Measurements from ENCODE around the gene KIAA0586.
"Not testable (repeated sequence)": the region's sequence is repeated elsewhere in the genome, so short reads cannot be mapped to it uniquely, and the experiment has no call there.

DNA sequence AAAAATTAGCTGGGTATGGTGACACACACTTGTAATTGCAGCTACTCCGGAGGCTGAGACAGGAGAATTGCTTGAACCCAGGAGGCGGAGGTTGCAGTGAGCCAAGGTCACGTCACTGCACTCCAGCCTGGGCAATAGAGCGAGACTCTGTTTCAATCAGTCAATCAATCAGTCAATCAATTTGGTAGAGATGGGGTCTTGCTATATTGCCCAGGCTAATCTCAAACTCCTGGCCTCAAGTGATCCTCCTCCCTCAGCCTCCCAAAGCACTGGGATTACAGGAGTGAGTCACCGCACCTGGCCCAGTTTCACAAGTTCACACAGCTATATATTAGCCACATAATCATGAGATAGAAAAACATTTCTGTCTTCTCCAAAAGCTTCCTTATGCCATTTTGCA lies 50.8 kb downstream of the KIAA0586 start:
- TF ChIP-seq, protein P1, sequence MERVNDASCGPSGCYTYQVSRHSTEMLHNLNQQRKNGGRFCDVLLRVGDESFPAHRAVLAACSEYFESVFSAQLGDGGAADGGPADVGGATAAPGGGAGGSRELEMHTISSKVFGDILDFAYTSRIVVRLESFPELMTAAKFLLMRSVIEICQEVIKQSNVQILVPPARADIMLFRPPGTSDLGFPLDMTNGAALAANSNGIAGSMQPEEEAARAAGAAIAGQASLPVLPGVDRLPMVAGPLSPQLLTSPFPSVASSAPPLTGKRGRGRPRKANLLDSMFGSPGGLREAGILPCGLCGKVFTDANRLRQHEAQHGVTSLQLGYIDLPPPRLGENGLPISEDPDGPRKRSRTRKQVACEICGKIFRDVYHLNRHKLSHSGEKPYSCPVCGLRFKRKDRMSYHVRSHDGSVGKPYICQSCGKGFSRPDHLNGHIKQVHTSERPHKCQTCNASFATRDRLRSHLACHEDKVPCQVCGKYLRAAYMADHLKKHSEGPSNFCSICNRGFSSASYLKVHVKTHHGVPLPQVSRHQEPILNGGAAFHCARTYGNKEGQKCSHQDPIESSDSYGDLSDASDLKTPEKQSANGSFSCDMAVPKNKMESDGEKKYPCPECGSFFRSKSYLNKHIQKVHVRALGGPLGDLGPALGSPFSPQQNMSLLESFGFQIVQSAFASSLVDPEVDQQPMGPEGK (CRISPR knock-in tag; IDR thresholded peaks at IDR 0.05; ENCODE audit: borderline replicate concordance) = not testable (repeated sequence)
- not testable (repeated sequence) for TF ChIP-seq ZFP3 (CRISPR knock-in tag; IDR thresholded peaks at IDR 0.05); GLIS3 (CRISPR knock-in tag; IDR thresholded peaks at IDR 0.05); ZNF70 (CRISPR knock-in tag; IDR thresholded peaks at IDR 0.05); TCF4 (CRISPR knock-in tag; IDR thresholded peaks at IDR 0.05; ENCODE audit: borderline replicate concordance); ZFP30 (CRISPR knock-in tag; IDR thresholded peaks at IDR 0.05); RARB (CRISPR knock-in tag; IDR thresholded peaks at IDR 0.05); ESRRG (CRISPR knock-in tag; IDR thresholded peaks at IDR 0.05); TOX (CRISPR knock-in tag; IDR thresholded peaks at IDR 0.05; ENCODE audit: borderline replicate concordance); SNAI2 (CRISPR knock-in tag; IDR thresholded peaks at IDR 0.05); ZNF8 (CRISPR knock-in tag; IDR thresholded peaks at IDR 0.05); OSR1 (CRISPR knock-in tag; IDR thresholded peaks at IDR 0.05)
- TF ChIP-seq, protein P2, sequence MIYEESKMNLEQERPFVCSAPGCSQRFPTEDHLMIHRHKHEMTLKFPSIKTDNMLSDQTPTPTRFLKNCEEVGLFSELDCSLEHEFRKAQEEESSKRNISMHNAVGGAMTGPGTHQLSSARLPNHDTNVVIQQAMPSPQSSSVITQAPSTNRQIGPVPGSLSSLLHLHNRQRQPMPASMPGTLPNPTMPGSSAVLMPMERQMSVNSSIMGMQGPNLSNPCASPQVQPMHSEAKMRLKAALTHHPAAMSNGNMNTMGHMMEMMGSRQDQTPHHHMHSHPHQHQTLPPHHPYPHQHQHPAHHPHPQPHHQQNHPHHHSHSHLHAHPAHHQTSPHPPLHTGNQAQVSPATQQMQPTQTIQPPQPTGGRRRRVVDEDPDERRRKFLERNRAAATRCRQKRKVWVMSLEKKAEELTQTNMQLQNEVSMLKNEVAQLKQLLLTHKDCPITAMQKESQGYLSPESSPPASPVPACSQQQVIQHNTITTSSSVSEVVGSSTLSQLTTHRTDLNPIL (CRISPR knock-in tag; IDR thresholded peaks at IDR 0.05; ENCODE audit: low read depth) = not testable (repeated sequence)
- TF ChIP-seq, protein P3, sequence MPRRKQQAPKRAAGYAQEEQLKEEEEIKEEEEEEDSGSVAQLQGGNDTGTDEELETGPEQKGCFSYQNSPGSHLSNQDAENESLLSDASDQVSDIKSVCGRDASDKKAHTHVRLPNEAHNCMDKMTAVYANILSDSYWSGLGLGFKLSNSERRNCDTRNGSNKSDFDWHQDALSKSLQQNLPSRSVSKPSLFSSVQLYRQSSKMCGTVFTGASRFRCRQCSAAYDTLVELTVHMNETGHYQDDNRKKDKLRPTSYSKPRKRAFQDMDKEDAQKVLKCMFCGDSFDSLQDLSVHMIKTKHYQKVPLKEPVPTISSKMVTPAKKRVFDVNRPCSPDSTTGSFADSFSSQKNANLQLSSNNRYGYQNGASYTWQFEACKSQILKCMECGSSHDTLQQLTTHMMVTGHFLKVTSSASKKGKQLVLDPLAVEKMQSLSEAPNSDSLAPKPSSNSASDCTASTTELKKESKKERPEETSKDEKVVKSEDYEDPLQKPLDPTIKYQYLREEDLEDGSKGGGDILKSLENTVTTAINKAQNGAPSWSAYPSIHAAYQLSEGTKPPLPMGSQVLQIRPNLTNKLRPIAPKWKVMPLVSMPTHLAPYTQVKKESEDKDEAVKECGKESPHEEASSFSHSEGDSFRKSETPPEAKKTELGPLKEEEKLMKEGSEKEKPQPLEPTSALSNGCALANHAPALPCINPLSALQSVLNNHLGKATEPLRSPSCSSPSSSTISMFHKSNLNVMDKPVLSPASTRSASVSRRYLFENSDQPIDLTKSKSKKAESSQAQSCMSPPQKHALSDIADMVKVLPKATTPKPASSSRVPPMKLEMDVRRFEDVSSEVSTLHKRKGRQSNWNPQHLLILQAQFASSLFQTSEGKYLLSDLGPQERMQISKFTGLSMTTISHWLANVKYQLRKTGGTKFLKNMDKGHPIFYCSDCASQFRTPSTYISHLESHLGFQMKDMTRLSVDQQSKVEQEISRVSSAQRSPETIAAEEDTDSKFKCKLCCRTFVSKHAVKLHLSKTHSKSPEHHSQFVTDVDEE (CRISPR knock-in tag; IDR thresholded peaks at IDR 0.05) = not testable (repeated sequence)

Data from SK-N-SH treated with all-trans-retinoic acid at 6 μM for 48 hours (cell line).